GM18873 (cell line): ENCODE results near the gene CCL4.

Source experiments
- ATAC-seq: cut with Tn5 transposase; IDR thresholded peaks from one replicate; pipeline ENCODE4 v1.9.1; 2021; ENCODE audit warnings: mild to moderate bottlenecking, moderate library complexity, moderate number of reproducible peaks; ENCODE audit not compliant: unreplicated experiment, low FRiP score

Gene CCL4

GRCh38 chr17:36136439-36136838 lies 32.8 kb downstream of the CCL4 start:
- ATAC-seq, result no peak

- ATAC-seq, result no peak
These were observed 38.6 kb downstream of the CCL4 start for GRCh38 chr17:36142235-36142634.

- ATAC-seq, result no peak
These were observed 39.2 kb downstream of the CCL4 start for GRCh38 chr17:36142806-36143205.

- no peak for ATAC-seq
These were observed 40.4 kb downstream of the CCL4 start for GRCh38 chr17:36144014-36144413.

GRCh38 chr17:36144981-36145729 lies 41.5 kb downstream of the CCL4 start:
- no peak for ATAC-seq

- ATAC-seq, result no peak
These were observed 44.0 kb downstream of the CCL4 start for GRCh38 chr17:36147601-36148000.

GRCh38 chr17:36148559-36149295 lies 45.1 kb downstream of the CCL4 start:
- ATAC-seq, result peak; percentile 46

- no peak for ATAC-seq
These were observed 45.7 kb downstream of the CCL4 start for GRCh38 chr17:36149296-36149820.

- no peak for ATAC-seq
These were observed 48.4 kb downstream of the CCL4 start for GRCh38 chr17:36151891-36152638.

GRCh38 chr17:36152639-36153120 lies 49.1 kb downstream of the CCL4 start:
- ATAC-seq, result no peak

- ATAC-seq, result no peak
These were observed 50.4 kb downstream of the CCL4 start for GRCh38 chr17:36153895-36154610.
